GM18508 (cell line): Measurements from ENCODE around the gene RAB4A.
A peak's percentile ranks its signal among the peaks of the same experiment; 100 is the strongest.

ENCODE experiments used
- ATAC-seq: cut with Tn5 transposase; IDR thresholded peaks from one replicate; pipeline ENCODE4 v1.9.1; 2021; ENCODE audit warnings: moderate number of reproducible peaks; ENCODE audit not compliant: insufficient read depth, unreplicated experiment

The RAB4A gene, protein sequence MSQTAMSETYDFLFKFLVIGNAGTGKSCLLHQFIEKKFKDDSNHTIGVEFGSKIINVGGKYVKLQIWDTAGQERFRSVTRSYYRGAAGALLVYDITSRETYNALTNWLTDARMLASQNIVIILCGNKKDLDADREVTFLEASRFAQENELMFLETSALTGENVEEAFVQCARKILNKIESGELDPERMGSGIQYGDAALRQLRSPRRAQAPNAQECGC

GRCh38 chr1:229270547-229271447, at the start of gene RAB4A:
Gene RAB4A (plus strand): TSS chr1:229271111. CDS start chr1:229271340, 229 bp downstream.
- ATAC-seq: no peak

DNA sequence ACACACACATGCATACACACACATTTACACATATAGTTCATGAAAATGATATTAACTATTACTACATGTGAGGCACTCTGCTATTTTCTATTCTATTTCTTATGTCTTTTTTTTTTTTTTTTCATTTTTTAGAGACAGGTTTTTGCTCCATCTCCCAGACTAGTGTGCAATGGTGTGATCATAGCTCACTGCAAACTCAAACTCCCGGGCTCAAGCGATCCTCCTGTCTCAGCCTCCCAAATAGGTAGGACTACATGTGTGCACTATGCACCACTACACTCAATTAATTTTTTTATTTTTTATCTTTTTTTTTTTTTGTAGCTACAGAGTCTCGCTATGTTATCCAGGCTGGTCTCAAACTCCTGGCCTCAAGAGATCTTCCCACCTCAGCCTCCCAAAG, 48.8 kb upstream of the RAB4A start:
- ATAC-seq: no peak

DNA sequence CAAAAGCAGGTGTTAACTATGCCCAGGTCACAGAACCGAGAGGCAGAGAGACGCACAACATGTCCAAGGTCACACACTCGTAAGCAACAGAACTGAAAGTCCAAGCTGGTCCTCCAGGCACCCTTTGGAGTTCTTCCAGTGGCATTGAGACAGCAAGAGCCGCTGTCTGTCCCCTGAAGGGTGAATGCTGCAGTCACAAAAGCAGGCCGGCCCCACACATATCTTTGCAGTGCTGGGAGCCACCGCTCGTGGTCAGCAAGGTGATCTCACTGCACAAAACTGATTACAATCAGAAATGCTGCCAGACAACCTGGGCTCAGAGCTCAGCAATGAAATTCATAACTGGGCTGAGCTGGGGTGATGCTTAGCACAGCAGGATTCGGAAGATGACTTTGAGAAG, 47.4 kb upstream of the RAB4A start:
- no peak for ATAC-seq

GRCh38 chr1:229224308-229224707, 46.6 kb upstream of the RAB4A start:
- no peak for ATAC-seq

- no peak for ATAC-seq
Observed at GRCh38 chr1:229225331-229225782, 45.6 kb upstream of the RAB4A start.

- ATAC-seq: no peak
Observed at GRCh38 chr1:229226796-229227195, 44.1 kb upstream of the RAB4A start.

- ATAC-seq: no peak
Observed at GRCh38 chr1:229227298-229227919, 43.5 kb upstream of the RAB4A start.

DNA sequence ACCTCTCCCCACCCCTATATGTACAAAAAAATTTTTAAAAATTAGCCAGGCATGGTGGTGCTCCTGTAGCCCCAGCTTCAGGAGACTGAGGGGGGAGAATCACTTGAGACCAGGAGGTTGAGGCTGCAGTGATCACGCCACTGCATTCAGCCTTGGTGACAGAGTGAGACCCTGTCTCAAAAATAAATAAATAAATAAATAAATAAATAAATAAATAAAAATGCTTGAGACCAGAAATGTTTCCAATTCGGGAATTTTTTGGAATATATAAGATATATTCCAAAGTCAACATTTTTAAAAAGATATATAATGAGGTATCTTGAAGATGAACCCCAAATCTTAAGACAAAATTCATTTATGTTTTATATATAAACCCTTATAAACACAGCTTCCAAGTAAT, 42.4 kb upstream of the RAB4A start:
- ATAC-seq: no peak

- ATAC-seq: no peak
Observed at GRCh38 chr1:229229137-229229720, 41.7 kb upstream of the RAB4A start.

- no peak for ATAC-seq
Observed at GRCh38 chr1:229229721-229230139, 41.2 kb upstream of the RAB4A start.

GRCh38 chr1:229230140-229230892, 40.6 kb upstream of the RAB4A start:
- ATAC-seq: peak; percentile 46

- no peak for ATAC-seq
Observed at GRCh38 chr1:229230893-229231753, 39.8 kb upstream of the RAB4A start.

- ATAC-seq: no peak
Observed at GRCh38 chr1:229231754-229232119, 39.2 kb upstream of the RAB4A start.

DNA sequence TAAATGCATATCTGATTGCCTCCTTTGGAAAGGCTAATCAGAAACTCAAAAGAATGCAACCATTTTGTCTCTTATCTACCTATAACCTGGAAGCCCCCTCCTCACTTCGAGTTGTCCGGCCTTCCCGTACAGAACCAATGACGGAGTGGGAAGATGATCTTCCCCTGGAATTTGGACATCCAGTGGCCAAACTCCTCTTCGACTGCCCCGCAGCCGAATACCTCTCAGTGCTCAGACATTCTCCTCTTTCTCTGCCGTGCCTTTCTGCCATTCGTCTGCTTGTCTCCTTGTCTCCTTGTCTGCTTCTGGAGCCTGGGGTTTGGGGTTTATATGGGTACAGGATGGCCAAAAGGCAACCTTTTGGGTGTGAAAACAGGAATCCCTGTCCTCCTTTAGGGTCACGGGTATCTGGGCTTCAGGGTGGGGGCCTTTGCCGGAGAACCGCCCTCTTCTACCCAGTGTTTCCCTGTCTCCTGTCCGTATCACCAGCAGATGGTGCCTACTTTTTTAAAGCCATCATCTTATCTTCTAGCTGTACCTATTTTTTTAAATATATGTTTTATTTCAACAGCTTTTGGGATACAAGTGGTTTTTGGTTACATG, 35.9 kb upstream of the RAB4A start:
- ATAC-seq: no peak

DNA sequence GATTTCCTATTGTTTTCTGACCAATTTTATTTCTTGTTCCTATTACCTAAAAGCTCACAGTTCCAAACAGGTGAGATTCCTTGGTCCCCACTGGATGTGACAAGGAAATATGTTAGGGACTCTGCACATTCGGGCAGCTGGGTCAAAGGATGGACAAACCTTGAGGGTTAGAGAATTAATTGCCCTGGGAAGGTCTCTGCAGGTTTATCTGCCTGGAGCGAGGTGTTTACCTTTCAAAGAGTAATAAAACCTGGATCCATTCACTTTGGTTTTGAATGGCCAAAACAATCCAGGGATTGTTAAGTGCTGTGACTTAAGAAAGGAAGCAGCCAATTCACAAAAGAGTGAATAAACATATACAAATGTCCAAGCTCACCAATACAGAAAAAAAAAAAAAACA, 33.6 kb upstream of the RAB4A start:
- ATAC-seq: no peak

- no peak for ATAC-seq
Observed at GRCh38 chr1:229238231-229238630, 32.7 kb upstream of the RAB4A start.

- ATAC-seq: no peak
Observed at GRCh38 chr1:229238674-229239415, 32.1 kb upstream of the RAB4A start.

- ATAC-seq: no peak
Observed at GRCh38 chr1:229240532-229240931, 30.4 kb upstream of the RAB4A start.
